Measurements from ENCODE around the gene SPSB4. TPM values are rescaled to one million over a fixed set of nuclear protein-coding genes. Genes with fewer than 3 reads are reported as not detected.
A peak's percentile ranks its signal among the peaks of the same experiment; 100 is the strongest.

Gene SPSB4
- total RNA-seq, 3 donors from 2014 or later, result 1.3 TPM; not detected in 2

DNA sequence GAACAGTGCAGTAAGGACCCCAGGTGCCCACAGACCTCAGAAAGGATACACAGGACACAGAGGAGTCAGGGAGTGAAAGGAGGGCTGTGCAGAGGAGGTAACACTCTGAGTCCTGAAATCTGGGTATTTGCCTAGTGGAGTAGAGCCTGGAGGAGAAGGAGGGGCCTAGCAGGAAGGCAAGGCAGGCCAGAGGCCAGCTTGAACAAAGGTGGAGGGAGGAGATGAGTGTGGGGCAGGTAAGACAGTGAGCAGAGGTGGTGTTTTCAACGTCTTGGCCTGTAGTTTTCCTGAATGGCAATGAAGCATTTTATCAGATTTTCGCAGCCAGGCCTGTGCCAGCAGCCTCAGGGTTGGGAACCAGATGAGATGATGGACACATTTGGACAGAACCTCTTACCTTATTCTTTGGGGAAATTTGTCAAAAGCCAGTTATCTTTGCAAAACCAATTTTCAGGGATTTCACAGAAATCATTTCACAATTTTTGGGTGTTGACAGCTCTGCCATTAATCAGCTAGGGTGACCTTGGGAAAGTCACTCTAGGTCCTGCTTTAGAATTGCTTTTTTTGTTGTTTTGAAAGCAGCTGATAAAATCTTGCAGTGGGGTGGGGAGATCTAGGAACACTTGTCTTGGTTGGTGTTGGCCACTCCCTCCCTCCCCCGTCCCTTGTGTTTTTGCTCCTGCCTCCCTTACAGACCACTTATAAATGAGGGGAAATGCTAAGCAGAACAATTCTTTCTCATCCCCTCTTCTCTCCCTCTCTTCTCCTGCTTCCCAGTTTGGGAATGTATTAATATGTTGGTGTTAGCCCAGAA is 38.4 kb downstream of the SPSB4 start:
- Histone ChIP-seq H3K27me3 (no peaks in the 10 kb centered on the region), H3K27ac (no peak overlapping the region), H3K9me3 (no peaks in the 10 kb centered on the region), H3K4me3 (no peak overlapping the region), H3K36me3 (no peaks in the 10 kb centered on the region), H3K4me1 (no peaks in the 10 kb centered on the region)
- TF ChIP-seq POLR2AphosphoS5 (IDR thresholded peaks at IDR 0.05) (no peak), POLR2A (IDR thresholded peaks at IDR 0.05) (no peak)
- TF ChIP-seq, protein P1, sequence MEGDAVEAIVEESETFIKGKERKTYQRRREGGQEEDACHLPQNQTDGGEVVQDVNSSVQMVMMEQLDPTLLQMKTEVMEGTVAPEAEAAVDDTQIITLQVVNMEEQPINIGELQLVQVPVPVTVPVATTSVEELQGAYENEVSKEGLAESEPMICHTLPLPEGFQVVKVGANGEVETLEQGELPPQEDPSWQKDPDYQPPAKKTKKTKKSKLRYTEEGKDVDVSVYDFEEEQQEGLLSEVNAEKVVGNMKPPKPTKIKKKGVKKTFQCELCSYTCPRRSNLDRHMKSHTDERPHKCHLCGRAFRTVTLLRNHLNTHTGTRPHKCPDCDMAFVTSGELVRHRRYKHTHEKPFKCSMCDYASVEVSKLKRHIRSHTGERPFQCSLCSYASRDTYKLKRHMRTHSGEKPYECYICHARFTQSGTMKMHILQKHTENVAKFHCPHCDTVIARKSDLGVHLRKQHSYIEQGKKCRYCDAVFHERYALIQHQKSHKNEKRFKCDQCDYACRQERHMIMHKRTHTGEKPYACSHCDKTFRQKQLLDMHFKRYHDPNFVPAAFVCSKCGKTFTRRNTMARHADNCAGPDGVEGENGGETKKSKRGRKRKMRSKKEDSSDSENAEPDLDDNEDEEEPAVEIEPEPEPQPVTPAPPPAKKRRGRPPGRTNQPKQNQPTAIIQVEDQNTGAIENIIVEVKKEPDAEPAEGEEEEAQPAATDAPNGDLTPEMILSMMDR (IDR thresholded peaks at IDR 0.05), result no peak
- intact Hi-C loops (cut with DNase I; ENCODE audit: low total_unique reads), result no loop called here
- no peak for DNase-seq (ENCODE audit: low spot score in 2 of 2)

DNA sequence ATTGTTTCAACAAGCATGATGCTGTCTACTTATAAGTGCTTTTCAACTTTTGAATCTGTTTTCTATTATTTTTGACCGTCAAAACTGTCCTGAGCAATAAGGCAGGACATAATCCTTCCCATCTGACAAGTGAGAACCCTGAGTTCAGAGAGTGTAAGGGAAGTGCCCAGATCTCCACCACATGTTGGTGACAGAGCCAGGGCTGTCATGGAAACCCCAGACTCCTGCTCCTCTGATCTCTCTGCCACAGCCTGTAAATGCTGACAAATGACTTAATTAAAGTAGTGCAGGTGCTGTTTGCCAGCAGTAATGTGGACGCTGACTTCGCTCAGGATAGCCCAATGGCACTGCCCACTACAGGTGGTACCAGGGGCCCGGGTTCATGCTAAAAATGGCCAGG is 40.3 kb downstream of the SPSB4 start:
- Histone ChIP-seq H3K4me3 (no peak overlapping the region), H3K4me1 (no peaks in the 10 kb centered on the region), H3K27me3 (no peaks in the 10 kb centered on the region), H3K9me3 (no peaks in the 10 kb centered on the region), H3K27ac (no peak overlapping the region), H3K36me3 (no peaks in the 10 kb centered on the region)
- intact Hi-C loops (cut with DNase I; ENCODE audit: low total_unique reads), result no loop called here
- no peak for DNase-seq (ENCODE audit: low spot score in 2 of 2)
- no peak for TF ChIP-seq POLR2A (IDR thresholded peaks at IDR 0.05)
- TF ChIP-seq, protein P1 (IDR thresholded peaks at IDR 0.05), result no peak
- no peak for TF ChIP-seq POLR2AphosphoS5 (IDR thresholded peaks at IDR 0.05)

DNA sequence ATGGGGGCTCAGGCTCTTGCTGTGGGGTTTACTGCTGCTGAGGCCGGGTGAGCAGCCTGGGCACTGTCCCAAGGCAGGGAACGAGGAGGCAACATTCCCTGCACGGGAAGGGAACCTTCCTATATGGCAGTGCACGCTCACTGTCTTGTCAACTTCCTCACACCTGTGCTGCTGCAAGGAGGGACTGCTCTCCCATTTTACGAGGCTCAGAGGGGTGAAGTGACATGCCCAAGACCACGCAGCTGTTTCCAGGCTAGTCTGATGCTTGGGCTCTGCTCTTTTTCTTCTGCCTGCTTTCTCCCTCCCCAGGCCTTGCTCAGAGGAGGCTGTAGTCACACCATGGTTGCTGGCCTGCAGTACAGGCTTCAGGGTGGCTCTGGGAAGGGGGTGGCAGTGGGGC is 41.5 kb downstream of the SPSB4 start:
- Histone ChIP-seq H3K27me3 (no peaks in the 10 kb centered on the region), H3K27ac (no peak overlapping the region), H3K36me3 (no peaks in the 10 kb centered on the region), H3K9me3 (no peaks in the 10 kb centered on the region), H3K4me3 (no peak overlapping the region), H3K4me1 (no peaks in the 10 kb centered on the region)
- no peak for DNase-seq (ENCODE audit: low spot score in 2 of 2)
- intact Hi-C loops (cut with DNase I; ENCODE audit: low total_unique reads), result no loop called here
- TF ChIP-seq POLR2A (IDR thresholded peaks at IDR 0.05), result no peak
- TF ChIP-seq, protein P1 (IDR thresholded peaks at IDR 0.05), result no peak
- TF ChIP-seq POLR2AphosphoS5 (IDR thresholded peaks at IDR 0.05), result no peak

DNA sequence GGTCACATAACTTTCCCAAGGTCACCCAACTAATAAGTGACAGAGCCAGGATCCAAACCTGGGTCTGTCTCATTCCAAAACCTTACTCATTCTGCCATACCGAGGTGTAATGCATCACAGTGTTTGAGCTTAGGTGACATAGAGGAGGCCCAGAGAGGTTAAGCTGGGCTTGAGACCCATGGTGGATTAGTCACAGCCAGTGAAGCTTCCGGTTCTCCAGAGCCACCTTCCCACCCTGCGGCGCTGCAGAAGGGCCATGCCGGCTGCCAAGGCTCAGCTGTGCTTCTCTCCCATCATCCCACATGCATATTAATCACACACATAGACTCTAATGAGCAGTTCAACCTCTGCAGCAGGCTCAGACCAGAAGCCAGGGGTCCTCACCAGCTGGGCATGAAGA is 42.2 kb downstream of the SPSB4 start:
- intact Hi-C loops (cut with DNase I; ENCODE audit: low total_unique reads), result no loop called here
- Histone ChIP-seq H3K4me3 (no peak overlapping the region), H3K27ac (no peak overlapping the region), H3K4me1 (no peaks in the 10 kb centered on the region), H3K9me3 (no peaks in the 10 kb centered on the region), H3K36me3 (no peaks in the 10 kb centered on the region), H3K27me3 (no peaks in the 10 kb centered on the region)
- DNase-seq (ENCODE audit: low spot score in 2 of 2), result no peak
- no peak for TF ChIP-seq POLR2A (IDR thresholded peaks at IDR 0.05)
- TF ChIP-seq, protein P1 (IDR thresholded peaks at IDR 0.05), result no peak
- no peak for TF ChIP-seq POLR2AphosphoS5 (IDR thresholded peaks at IDR 0.05)

DNA sequence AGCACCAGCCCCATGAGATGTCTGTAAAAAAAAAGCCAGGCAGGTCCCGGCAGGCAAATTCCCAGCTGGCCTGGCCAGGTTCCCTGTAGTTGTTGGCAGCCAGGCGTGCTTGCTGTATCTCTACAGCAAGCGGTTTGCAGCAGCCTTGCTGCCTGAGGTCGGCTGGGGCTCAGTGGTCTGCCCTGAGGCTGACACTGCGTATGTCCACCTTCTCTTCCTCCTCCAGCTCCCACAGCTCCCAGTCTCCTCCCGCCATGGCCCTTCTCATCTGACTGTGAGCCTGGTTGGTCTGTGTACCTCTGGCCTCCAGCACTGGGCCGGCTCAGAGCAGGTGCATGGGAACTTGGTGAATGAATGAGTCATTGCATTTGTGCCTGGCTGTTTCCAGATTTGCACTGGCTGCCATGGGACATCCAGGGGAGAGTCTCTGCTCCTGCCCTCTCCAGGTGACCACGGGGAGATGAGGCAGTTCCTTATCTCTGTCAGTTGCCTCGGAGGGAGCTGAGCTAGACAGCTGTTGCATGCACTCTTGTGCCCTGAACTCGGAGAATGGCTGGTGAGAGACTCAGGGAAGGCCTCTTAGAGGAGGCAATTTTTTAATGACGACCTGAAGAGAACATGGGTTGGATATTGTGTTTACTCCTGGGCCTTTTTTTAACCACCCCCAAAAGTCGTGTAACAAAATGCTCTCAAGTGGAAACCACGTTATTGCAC is 43.0 kb downstream of the SPSB4 start:
- intact Hi-C loops (cut with DNase I; ENCODE audit: low total_unique reads), result no loop called here
- H3K4me3 ChIP-seq, result no peak overlapping the region
- H3K4me1 ChIP-seq, result no peaks in the 10 kb centered on the region
- no peaks in the 10 kb centered on the region for H3K36me3 ChIP-seq
- DNase-seq (ENCODE audit: low spot score in 2 of 2), result peak in 1 of 2 donors; percentile 45
- no peaks in the 10 kb centered on the region for H3K27me3 ChIP-seq
- no peaks in the 10 kb centered on the region for H3K9me3 ChIP-seq
- TF ChIP-seq, protein P1 (IDR thresholded peaks at IDR 0.05), result no peak
- TF ChIP-seq POLR2AphosphoS5 (IDR thresholded peaks at IDR 0.05) (no peak), POLR2A (IDR thresholded peaks at IDR 0.05) (no peak)
- H3K27ac ChIP-seq, result no peak overlapping the region
